Effector CD8-positive, alpha-beta T cell (primary cell): ENCODE results near the gene SOX9.
"Not testable (repeated sequence)": the region's sequence is repeated elsewhere in the genome, so short reads cannot be mapped to it uniquely, and the experiment has no call there.

Experiments used
- DNase-seq: peaks from one replicate; lab custom pipeline; 2025; lab: John Stamatoyannopoulos, UW

The SOX9 gene

DNA sequence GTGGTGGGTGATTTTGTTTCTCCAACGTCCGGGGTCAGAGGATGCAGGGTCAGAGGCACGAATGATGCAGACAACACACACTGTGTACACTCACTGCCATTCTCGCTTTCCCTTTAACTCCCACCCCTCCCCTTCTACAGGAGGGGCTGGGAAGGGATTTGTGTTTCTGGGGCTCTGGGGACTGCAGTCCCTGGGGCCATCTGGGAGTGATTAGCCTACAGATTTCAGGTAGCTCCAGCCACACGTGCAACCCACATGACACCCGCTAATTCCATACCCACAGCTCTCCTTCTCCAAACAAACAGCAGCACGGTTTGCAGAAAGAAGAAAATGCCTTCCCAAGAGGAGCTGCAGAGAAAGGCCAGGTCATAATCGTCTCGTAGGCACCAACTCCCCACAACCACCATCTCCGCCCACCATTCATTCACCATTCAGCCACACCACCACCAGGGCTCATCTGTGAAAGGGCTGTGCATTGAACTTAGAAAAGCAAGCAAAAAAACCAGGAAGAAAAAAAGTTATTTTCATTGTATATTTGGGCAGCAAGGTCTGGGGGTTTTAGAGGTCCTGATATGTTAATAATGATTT is 9.4 kb upstream of the SOX9 start:
- DNase-seq, result no peak

DNA sequence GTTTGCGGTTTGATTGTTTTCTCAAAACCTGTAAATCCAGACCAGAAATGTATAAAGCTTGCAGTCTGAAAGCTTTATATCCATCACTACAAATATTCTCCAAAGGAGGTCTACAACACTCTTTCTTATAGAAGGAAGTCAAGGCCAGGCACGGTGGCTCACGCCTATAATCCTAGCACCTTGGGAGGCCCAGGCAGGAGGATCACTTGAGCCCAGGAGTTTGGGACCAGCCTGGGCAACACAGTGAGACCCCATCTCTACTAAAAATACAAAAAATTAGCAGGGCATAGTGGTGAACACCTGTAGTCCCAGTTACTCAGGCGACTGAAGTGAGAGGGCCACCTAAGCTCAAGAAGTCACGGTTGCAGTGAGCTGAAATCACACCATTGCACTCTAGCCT is 8.9 kb upstream of the SOX9 start:
- not testable (repeated sequence) for DNase-seq

- DNase-seq, result no peak
Measured at GRCh38 chr17:72113751-72114150, 7.1 kb upstream of the SOX9 start.

DNA sequence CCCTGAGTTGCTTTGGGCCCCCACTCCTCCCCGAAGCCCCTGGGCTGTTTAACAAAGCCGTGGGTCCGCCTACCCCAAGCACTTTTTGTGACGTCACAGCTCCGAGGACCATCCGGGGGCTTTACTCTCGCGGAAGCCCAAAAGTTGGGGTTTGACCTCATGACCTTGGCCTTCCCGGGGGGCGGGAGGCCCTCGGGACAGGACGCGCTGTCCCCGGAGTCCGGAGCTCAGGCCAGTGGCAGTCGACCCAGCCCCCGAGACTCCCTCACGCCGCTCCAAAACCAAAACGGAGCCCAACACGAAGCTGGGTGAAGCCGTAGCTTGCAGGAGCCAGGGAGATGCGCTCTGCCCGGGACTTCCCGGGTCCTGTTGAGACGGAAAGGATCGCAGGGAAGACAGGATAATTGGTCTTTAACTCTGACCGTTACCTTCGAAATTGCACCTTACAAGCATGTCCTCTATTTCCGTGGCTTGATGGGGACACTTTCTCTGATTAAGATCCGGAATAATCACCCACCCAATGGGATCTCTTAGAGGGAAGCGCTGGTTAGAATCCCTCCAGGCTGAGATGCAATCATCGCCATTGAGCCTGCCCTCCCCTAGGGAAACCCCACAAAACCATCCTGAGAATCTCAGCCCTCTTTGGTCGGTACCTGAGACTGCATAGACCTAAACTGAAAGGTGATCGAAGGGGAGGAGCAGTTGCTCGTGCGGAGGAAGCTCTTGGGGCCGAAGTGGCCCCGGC is 4.9 kb upstream of the SOX9 start:
- no peak for DNase-seq

- DNase-seq, result no peak
Measured at GRCh38 chr17:72116661-72117521, 3.9 kb upstream of the SOX9 start.

DNA sequence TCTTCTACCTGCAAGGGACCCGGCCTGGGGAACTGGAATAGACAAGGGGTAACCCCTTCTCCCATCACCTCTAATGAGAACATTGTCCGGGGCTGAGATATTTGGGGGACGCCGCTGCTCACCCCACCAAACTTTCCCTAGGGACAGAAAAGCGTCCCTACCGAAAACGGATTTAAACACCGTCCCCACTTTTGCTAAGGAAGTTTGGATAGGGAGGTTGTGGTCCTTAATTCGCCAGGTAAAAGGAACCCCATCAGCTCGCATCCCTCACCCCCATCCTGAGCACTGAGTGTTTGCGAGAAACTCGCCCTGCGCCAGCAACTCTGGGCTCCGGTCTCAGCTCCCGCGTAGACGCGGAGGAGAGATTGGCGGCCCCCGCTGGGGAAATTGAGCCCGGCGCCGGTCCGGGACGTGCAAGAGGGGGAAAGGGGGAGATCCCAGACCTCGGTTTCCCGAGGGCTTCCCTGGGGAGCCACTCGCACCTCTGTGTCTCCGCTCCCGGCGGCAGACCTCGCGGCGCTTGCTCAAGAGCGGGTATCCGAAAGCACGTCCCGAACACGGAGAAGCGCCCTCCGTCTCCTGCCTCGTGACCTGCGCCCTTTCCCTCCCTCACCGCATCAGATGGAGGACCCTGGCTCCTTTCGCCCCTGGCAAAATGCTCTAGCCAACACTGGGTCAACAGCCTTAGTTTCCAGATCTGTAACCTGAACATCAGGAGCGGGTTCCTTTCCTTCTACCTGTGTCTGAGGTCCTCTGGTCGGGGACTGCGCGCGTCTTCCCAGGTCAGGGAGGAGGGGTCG is 3.1 kb upstream of the SOX9 start:
- no peak for DNase-seq

DNA sequence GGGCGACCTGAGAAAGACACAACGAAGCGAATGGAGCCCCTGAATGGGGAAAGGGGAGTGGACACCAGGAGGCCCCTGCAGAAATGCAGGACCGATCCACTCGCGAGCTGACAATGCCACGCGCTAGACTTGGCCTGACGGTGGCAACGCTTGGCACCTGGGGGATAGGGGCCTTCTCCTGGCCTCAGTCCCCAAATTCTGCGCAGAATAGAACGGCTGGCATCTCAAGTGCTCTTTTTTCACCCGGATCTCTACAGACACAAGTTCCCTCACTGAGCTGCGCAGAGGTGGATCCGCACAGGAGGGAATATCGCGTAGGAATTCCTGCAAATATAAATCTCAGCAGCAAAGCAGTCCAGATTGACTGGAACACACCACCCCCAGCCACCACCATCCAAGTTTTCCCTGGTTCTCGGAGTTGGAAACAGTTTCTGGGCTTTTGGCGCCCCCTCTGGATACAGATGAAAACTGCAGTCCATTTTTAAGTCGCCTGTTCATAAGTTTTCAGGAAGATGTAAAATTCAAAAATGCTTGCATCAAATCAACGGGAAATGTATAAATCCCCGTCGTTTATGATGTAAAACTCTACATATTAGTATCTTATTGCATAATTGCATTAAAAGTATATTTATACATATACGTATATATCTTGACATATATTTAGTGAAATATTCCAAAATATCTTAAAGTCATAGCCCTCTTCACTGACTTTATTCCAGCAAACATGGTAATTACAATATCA is 2.3 kb upstream of the SOX9 start:
- DNase-seq, result no peak

GRCh38 chr17:72119077-72119872 is 1.5 kb upstream of the SOX9 start:
- DNase-seq, result no peak

- DNase-seq, result no peak
Measured at GRCh38 chr17:72119873-72120641, 763 bp upstream of the SOX9 start.

- DNase-seq, result no peak
Measured at GRCh38 chr17:72121164-72122009, 567 bp downstream of the SOX9 start.

DNA sequence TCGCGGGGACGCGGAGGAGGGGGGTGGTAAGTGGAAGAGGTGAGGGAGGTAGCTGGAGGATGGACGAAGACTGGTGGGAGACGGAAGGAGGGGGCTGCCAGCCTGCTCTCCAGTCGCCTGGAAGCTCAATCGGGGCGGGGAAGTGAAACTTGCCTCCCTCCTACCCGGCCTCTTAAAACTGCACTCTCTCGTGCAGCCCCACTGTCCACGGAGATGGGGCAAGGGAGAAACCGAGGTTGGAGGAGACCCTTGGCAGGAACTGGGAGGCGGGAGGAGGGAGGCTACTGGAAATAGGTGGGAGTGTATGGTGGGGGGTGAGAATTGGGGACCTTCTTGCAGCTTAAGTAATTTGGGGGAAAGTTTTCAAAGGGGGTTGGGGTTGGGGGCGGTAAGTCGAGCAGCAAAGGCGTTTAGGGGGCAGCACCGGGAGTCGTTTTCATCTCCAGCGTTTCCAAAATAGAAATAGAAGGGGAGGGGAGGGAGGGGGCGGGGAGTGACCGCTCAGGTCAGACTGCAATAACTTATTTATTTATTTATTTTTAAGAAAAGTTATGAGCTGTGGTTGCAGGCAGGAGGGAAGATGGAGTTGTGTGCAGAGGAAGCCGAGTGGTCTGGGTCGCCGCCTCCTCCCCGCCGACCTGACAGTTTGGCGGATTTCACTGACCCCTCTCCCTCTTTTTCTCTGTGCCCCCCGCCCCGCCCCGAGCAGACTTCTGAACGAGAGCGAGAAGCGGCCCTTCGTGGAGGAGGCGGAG is 1.4 kb downstream of the SOX9 start:
- DNase-seq, result no peak

DNA sequence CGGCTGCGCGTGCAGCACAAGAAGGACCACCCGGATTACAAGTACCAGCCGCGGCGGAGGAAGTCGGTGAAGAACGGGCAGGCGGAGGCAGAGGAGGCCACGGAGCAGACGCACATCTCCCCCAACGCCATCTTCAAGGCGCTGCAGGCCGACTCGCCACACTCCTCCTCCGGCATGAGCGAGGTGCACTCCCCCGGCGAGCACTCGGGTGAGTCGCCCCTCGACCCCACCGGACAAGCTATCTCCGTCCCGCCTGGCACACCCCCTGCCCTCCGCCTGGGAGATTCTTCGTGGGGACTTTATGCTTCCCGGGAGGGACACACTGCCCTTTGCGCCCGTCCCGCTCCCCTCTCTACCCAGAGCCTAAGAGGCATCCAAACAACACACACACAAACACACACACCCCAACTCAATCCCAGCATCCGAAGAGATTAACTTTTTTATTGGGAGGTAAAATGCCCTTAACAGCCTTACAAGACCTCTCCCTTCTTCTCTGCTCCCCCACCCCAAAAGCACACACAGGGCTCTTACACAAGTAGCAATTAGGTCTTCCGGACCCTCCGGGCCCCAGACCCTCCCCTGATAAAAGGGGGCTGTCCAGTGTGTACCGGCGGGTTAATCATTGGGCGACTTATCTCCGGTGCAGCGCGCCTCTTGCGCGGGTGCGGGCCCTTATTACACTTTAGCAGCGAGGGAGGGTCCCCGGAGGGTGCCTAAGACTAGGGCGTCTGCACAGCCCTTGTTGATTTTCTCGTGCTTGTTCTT is 2.1 kb downstream of the SOX9 start:
- no peak for DNase-seq

DNA sequence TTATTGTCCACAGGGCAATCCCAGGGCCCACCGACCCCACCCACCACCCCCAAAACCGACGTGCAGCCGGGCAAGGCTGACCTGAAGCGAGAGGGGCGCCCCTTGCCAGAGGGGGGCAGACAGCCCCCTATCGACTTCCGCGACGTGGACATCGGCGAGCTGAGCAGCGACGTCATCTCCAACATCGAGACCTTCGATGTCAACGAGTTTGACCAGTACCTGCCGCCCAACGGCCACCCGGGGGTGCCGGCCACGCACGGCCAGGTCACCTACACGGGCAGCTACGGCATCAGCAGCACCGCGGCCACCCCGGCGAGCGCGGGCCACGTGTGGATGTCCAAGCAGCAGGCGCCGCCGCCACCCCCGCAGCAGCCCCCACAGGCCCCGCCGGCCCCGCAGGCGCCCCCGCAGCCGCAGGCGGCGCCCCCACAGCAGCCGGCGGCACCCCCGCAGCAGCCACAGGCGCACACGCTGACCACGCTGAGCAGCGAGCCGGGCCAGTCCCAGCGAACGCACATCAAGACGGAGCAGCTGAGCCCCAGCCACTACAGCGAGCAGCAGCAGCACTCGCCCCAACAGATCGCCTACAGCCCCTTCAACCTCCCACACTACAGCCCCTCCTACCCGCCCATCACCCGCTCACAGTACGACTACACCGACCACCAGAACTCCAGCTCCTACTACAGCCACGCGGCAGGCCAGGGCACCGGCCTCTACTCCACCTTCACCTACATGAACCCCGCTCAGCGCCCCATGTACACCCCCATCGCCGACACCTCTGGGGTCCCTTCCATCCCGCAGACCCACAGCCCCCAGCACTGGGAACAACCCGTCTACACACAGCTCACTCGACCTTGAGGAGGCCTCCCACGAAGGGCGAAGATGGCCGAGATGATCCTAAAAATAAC is 3.0 kb downstream of the SOX9 start:
- no peak for DNase-seq

- no peak for DNase-seq
Measured at GRCh38 chr17:72124438-72124775, 3.6 kb downstream of the SOX9 start.

DNA sequence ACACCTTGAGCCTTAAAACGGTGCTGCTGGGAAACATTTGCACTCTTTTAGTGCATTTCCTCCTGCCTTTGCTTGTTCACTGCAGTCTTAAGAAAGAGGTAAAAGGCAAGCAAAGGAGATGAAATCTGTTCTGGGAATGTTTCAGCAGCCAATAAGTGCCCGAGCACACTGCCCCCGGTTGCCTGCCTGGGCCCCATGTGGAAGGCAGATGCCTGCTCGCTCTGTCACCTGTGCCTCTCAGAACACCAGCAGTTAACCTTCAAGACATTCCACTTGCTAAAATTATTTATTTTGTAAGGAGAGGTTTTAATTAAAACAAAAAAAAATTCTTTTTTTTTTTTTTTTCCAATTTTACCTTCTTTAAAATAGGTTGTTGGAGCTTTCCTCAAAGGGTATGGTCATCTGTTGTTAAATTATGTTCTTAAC is 4.4 kb downstream of the SOX9 start:
- no peak for DNase-seq

- no peak for DNase-seq
Measured at GRCh38 chr17:72125742-72126141, 4.9 kb downstream of the SOX9 start.
